GM12874 (cell line): ENCODE measurements around the gene RGS6.

ENCODE experiments used
- TF ChIP-seq, protein P1 (sequence below): IDR thresholded peaks from 2 replicates; pipeline ENCODE4 v1.5.1; 2011; ENCODE audit warnings: low read depth, mild to moderate bottlenecking, control low read depth, low read length, moderate library complexity; ENCODE audit not compliant: insufficient read depth

Gene RGS6

DNA sequence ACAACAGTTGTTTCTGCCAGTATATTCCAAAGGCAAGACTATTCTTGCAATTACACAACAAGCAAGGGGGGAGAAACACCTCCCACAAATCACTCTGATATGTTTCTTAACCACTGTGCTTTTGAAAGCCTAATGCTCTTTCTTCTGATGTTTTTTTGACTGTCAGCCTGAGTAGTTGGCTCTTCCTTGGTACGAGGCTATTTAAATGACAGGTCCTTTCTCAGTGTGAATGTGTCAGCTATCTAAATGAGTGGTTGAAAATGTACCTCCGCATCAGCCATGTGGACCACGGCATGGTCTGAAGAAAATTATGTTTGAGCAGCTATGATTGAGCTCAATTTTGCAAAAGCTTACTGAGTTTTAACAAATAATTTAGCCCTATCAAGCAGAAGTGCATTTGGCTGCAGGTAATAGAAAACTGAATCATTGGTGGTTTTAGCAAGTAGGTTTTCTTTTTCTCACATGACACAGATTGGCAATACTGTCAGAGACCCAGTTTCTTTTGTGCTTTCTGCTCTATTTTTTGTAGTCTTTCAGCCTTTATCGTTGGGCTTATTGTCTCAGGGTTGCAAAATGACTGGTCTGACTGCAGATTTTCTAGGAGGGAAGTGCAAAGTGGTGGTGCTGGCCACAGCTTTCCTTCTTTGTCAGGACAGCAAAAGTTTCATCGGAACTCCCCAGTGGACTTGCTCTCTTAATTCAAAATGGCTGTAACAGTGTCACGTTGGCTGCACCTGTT lies 162.8 kb downstream of the RGS6 start:
- TF ChIP-seq, protein P1, sequence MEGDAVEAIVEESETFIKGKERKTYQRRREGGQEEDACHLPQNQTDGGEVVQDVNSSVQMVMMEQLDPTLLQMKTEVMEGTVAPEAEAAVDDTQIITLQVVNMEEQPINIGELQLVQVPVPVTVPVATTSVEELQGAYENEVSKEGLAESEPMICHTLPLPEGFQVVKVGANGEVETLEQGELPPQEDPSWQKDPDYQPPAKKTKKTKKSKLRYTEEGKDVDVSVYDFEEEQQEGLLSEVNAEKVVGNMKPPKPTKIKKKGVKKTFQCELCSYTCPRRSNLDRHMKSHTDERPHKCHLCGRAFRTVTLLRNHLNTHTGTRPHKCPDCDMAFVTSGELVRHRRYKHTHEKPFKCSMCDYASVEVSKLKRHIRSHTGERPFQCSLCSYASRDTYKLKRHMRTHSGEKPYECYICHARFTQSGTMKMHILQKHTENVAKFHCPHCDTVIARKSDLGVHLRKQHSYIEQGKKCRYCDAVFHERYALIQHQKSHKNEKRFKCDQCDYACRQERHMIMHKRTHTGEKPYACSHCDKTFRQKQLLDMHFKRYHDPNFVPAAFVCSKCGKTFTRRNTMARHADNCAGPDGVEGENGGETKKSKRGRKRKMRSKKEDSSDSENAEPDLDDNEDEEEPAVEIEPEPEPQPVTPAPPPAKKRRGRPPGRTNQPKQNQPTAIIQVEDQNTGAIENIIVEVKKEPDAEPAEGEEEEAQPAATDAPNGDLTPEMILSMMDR: no peak

DNA sequence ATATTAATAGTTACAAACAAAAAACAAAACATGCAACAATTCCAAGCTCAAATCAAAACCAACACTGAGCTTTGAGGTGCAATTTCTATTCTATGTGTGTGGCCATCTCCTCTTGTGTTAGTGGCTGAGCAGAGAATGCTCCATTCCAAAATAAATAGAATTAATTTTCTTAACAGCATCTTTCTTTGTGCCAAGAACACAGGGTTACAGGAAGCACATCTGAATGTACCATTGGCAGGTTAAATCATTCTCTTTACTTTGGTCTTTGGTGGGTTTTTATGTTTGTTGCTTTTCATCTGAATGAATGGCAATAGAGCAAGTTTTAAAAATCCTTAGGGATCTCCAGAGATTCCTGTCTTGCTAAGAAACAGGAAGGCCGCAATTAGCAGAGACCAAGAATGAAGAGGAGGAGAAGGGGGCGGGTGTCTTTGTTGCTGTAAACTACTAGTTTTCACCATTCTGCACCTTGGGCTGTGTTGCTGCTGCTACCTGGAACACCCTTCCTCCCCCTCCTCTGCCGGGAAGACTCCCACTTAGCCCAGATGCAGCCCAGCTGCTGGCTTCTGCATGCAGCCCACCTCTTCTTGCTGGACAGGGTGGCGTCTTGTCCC lies 165.0 kb downstream of the RGS6 start:
- TF ChIP-seq, protein P1: no peak

DNA sequence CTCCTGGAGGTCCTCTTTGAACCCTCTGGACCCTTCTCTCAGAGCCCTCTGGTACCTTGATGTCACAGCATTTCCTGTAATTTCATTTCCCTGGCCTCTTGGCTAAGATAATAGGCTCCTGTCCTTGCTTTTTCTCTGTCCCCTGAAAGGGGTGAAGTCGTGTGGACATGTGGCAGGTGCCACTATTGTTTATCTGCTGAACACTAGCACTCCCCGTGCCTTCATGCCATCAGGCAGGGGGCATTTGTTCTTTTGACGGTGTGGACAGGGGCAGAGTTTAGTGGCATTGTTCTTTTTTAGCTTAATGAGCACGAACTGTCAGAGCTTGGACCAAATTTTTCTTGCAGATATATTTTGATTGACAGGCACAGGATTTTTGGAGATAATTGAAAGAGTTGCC lies 166.0 kb downstream of the RGS6 start:
- TF ChIP-seq, protein P1: no peak

DNA sequence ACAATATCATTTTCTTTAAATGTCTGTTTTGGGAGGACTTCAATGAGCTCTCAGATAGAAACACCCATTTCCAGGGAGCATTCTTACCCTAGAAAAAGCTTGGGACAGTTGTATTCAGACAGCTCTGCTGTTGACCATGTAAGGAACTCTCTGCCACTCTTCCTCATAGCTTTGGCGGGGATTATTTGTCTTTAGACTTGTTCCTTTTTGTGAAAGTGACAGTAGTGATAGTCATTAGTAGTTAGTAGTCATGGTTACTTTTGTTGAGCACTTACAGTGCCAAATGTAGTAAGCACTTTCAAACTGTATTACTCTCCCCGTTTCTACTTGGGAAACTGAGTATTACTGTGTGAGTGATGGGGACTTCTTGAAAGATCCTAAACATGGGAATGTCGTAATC lies 167.3 kb downstream of the RGS6 start:
- TF ChIP-seq, protein P1: no peak

DNA sequence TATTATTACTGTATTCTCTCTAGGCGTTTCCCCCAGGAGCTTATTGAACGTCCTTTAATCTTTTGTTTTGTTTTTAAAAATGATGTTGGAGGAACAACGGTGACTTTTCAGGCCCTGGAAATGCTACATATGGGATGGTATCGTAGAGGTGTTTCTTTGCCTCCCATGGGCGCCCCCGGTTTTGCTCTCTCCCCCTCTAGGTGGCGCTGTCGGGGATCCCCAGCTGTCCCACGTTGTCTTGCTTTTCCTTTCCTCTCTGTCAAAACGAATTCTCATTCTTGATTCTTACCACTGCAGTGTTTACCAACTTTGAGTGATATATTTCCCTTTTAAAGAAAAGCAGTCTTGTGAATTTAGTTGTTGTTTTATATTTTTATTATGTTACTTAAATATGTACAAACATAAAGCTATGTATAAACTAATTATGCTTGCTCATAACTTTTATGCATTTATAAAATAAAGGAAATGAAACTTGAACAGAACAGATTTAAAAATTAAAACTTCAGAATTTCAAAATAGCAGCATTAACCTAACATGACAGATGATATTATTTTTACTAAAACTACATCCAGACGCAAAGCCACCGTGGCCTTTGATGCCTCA lies 171.9 kb downstream of the RGS6 start:
- TF ChIP-seq, protein P1: peak; percentile 79

DNA sequence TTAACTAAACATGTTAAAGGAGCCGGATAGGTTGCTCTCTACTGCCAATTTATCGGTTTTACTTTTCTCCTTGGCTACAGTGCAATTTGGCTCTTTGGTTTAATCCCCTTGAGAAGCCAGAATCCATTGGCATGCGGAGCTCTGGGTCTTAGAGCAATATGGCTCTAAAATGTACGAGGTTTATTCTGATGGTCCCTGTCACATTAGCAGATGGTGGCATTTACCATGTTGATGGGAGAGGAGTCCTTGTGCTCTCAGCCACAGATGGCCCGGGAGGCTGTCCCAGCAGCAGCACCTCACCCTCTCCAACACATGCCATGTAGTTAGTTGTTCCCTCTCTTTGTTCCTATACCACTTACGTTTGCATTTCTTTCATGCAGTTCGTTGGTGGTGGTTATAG lies 179.7 kb downstream of the RGS6 start:
- TF ChIP-seq, protein P1: no peak

DNA sequence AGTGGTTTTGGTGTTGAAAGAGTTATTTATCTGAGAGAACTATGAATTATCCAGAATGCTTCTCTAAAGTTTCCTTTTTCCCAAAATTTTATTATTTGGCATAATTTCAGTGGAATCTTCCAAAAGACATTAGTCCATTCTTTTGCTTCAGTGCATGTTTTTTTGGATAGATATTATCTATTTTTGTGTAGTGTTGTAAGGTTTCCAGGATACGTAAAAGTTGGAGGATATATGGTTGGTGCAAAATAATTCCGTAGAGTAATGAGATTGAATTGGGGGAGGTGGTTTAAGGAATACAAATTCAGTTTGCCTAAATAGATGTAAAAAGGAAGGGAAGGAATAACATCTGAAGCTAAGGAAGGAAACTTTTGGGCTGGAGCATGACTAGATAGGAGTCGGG lies 186.6 kb downstream of the RGS6 start:
- TF ChIP-seq, protein P1: no peak
